Transverse colon (tissue), 3 donors: ENCODE data around the gene GPR148.

Experiments used
- EP300 ChIP-seq: sonication (generic); formaldehyde crosslinking; IDR thresholded peaks from one replicate; pipeline ENCODE4 v1.6.1; 2017; ENCODE audit warnings: antibody characterized with exemption, low read depth
- TF ChIP-seq, protein P1 (sequence below), 5 experiments: fragments of 200-600 bp in 3 of 5; fragments of 450-650 bp in 2 of 5; sonication (generic) in 3 of 5; IDR thresholded peaks; 1 replicate in 2 of 5; 2 replicates in 3 of 5; pipeline ENCODE4 v1.5.1; 2016 to 2017; ENCODE audit warnings: antibody characterized with exemption in 5 of 5, inconsistent platforms in 3 of 5, mild to moderate bottlenecking in 2 of 5, moderate library complexity in 1 of 5

DNA sequence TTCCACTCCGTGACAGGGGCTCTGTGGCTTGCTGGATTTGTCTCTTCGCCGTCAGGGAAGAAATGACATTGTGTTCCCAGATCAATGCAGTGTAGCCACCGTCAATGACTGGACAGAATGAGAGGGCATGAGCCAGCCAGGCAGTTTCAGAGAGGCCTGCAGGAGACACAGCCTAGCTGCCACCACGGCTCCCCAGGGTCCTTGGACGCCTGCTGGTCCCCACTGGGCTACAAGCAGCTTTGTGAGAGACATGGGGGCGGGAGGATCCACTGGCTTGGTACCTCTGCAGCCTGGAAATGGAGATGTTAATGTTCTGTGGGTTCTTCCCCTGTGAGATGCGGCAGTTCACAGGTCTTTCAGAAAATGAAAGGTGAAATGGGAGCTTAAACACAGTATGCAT lies 14.4 kb downstream of the GPR148 start:
- no peak for TF ChIP-seq EP300
- TF ChIP-seq, protein P1, sequence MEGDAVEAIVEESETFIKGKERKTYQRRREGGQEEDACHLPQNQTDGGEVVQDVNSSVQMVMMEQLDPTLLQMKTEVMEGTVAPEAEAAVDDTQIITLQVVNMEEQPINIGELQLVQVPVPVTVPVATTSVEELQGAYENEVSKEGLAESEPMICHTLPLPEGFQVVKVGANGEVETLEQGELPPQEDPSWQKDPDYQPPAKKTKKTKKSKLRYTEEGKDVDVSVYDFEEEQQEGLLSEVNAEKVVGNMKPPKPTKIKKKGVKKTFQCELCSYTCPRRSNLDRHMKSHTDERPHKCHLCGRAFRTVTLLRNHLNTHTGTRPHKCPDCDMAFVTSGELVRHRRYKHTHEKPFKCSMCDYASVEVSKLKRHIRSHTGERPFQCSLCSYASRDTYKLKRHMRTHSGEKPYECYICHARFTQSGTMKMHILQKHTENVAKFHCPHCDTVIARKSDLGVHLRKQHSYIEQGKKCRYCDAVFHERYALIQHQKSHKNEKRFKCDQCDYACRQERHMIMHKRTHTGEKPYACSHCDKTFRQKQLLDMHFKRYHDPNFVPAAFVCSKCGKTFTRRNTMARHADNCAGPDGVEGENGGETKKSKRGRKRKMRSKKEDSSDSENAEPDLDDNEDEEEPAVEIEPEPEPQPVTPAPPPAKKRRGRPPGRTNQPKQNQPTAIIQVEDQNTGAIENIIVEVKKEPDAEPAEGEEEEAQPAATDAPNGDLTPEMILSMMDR (IDR thresholded peaks at IDR 0.05): no peak
